ENCODE results near the gene KCNIP4.

The KCNIP4 gene

DNA sequence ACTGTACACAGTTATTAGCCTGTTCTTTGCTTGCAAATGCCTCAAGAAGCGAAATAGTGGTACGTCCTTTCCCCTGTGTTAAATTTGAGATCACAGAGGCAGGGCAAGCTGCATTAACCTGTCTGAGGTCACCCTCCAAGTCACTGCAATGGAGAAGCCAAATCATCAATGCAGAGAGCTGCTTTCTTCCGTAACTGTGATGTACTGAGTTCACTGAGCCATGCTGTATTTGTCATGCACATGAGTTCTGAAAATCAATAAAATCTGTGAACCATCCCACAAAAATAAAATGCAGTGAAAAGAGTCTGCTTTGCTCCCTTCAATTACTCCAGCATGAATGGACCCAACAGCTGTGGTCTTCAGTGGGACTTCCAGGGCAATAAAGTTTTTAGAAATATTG, 393.5 kb downstream of the KCNIP4 start:
- DNase-seq (ENCODE audit: low read depth), result no peak

DNA sequence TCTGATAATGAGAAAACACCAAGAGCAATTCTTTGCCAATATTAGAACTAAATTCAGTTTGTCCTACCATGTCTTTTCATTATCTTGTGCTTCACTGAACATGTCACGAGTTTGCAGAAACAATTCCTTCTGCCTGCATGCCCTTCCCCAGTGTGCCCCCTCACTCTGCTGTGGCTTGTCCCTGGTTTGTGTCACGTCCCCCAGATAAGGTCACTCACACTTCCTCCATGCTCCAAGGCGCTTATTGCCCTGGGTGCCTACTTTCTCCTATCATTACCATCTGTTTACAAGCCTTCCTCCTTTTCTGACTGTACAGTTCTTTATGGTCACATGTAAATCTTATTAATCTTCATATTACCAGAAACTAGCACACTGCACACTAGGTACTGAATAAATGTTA, 394.1 kb downstream of the KCNIP4 start:
- DNase-seq (ENCODE audit: low read depth), result no peak

DNA sequence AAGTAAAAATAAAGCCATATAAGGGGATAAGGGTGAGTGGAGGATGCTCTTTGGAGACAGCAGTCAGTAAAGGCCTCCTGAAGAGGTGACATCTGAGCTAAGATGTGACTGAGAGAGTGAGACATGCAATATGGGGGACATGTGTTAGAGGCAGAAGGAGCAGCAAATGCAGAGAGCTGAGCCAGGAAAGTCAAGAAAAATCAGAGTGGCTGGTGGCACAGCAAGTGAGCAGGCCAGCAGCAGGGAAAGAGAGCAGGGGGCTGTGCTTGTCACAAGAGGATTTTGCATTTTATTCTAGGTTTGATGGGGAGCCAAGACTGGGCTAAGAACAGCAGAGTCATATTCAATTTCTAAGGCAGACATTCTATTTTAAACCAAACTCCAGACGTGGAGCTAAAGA, 394.5 kb downstream of the KCNIP4 start:
- no peak for DNase-seq (ENCODE audit: low read depth)

DNA sequence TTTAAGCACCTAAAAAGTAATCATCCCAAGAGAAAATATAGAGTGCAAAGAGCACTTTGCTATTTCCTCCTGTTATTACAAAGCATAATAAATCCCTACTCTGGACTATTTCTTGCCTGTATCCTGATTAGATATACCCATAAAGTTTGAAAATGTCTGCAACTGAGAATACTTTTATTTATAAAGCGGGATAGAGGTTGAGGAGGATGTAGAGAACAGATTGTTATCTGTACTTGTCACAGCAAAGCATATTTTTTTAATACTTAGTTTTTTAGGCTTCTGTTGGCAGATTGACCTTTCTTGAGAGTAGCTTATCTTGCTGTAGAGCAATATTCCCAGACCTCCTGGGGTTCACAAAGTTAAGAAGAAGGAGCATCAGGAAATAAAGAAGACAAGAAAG, 396.1 kb downstream of the KCNIP4 start:
- DNase-seq (ENCODE audit: low read depth), result no peak

DNA sequence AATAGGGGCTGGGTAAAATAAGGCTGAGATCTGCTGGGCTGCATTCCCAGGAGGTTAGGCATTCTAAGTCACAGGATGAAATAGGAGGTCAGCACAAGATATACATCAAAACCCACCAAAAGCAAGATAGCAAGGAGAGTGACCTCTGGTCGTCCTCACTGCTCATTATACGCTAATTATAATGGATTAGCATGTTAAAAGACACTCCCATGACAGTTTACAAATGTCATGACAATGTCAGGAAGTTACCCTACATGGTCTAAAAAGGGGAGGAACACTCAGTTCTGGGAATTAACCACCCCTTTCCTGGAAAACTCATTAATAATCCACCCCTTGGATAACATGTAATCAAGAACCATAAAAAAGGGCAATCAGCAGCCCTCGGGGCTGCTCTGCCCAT, 403.6 kb downstream of the KCNIP4 start:
- DNase-seq (ENCODE audit: low read depth), result no peak

DNA sequence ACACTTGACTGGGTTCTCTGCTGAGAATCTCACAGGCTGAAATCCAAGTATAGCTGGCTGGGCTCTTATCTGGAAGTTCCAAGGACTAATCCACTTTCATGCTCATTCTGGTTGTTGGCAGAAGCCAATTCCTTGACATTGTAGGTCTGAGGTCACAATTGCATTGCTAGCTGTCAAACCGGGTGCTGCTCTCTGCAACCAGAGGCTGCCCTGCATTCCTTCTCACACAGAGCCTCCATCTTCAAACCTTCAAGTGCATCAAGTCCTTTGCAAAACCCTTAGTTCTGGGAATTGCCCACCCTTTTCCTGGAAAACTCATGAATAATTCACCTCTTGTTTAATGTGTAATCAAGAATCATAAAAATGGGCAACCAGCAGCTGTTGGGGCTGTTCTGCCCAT, 404.2 kb downstream of the KCNIP4 start:
- no peak for DNase-seq (ENCODE audit: low read depth)

DNA sequence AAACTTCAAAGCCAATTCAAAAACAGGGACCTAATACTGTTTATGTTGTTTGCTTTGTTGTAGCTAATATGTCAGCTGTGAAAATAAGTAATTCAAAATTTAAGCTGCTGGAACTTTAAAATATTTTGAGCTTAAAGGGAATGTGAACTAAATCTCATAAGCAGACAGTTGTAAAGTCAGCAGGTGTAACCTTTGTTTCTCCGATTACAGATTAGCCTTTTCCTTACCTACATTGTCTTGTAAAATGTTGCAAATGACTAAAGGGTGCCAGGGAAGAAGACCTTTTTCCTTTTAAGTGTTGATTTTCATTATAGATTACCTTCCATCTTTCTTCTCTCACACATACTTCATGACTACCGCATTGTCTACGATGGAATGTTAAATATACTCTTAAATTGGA, 405.1 kb downstream of the KCNIP4 start:
- no peak for DNase-seq (ENCODE audit: low read depth)

DNA sequence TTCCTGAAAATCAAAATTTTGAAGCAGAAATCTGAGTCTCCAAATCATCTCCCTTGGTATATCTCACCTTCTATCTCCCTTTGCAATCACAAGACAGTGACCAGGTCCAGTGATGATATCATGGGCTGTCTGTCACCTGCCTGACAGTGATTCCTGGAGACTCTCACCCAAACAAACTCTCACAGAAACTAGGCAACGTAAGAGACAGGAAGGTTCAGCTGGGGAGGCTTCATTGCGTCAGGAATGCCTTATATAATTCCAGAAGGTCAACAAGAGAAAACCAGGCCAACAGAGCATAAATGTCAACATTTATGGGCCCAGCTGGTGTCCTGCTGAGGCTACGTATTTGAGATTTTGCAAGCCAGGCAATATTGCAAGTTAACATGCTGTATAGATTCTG, 412.7 kb downstream of the KCNIP4 start:
- no peak for DNase-seq (ENCODE audit: low read depth)

DNA sequence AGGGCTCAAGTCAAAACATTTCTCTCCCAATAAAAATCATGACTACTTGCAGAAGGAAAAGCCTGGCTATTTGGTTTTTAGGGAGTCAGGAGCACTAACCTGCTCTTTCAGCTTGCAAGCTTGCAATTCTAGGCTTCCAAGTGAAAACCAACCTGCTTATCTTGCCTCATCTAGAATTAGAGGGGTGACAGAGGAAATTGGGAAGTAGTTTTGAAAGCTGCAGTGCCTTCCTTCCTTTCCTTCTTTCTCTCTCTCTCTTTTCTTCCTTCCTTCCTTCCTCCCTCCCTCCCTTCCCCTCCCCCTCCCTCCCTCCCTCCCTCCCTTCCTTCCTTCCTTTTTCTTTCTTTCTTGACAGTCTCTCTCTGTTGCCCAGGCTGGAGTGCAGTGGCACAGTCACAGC, 417.5 kb downstream of the KCNIP4 start:
- DNase-seq (ENCODE audit: low read depth), result no peak

DNA sequence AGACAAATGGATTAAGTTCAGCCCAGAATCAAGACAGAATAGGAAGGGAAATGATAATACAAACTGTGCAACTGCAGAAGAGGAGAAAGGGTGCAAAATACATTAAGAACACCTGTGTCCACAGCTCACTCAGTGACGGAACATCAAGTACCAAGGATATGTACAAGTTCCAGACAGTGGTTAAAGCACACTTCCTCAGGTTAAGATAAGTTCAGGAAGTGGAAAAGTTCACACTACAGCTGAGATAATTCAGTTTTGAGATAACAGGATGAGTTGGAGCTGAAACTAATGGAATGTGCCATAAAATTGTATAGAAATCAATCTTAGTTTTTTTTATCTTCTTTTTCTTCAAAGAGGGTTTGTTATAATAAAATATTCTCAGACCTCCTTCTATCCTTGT, 419.4 kb downstream of the KCNIP4 start:
- DNase-seq (ENCODE audit: low read depth), result no peak

DNA sequence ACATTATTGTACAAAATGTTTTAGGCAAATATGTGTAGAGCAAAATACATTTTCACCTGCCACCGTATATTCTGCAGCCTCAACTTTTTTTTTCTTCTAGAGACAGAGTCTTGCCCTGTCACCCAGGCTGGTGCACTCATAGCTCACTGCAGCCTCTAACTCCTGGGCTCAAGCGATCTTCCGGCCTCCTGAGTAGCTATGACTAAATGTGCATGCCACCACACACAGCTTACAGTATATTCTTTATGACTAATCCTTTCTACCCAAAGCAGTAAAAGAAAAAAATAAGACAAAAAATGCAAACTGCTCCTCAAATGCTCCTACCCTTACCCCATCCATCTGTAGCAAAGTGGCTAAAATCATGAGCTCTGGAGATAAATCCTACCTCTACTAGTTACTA, 426.3 kb downstream of the KCNIP4 start:
- no peak for DNase-seq (ENCODE audit: low read depth)

DNA sequence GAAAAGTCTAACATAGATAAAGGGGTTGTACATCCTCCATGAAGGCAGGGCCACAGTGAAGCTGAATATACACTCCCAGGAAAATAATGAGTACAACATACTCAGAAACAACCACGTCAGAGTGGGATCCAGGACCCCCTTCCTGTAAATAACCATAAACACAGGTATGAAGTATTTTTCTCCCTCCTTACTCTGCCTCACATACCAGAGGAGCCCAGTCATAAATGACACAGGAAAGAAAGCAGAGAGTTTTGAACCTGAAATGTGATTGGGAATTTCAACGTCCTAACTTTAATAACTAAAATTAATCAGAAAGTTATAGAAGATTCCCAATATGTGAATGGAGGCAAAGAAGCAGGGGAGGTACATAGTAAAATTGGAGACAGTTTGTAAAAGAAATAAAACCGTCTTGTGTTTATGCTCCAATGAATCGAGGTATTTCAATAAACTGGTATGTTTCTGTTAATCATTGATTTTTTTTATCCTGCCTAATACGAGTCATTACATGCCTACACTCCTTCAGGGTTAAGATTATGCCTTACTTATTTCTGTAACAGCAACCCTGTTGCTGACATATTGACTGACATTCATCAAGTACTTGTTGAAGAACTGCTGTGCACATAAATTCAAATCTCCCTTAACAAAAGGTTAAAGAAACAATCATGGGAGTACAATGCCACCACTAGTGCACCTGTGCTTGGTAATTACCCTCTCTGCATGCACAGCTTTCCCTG, 431.3 kb downstream of the KCNIP4 start:
- DNase-seq (ENCODE audit: low read depth), result no peak

DNA sequence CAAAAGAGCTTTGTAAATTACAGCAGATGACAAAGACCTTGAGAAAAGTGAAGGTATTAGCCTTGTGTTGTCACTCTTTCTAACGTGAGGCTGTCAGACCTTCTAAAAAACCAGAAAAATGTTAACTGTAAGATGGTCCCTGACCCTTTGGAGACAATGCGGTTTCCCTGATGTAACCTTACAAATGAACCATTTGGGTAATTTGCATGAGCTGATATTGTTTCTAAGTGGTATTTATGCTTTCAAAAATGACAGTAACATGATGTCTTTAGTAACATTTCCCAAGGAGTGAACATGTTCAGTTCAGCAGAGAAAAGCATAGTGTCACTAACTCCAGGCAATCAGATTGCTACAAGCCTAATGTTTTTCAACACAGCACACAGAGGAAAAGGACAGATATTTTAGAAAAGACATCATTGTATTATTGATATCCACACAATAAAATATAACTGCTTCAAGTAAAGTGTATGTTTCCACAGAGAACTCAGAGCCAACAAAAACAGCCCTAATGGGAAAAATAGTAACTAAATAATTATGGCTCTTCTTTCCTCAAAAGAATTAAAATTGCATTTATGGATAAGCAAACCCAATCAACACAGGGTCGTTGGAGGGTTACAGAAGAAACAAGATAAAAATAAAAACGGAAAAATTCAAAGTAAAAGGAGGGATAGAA, 434.4 kb downstream of the KCNIP4 start:
- DNase-seq (ENCODE audit: low read depth), result no peak

DNA sequence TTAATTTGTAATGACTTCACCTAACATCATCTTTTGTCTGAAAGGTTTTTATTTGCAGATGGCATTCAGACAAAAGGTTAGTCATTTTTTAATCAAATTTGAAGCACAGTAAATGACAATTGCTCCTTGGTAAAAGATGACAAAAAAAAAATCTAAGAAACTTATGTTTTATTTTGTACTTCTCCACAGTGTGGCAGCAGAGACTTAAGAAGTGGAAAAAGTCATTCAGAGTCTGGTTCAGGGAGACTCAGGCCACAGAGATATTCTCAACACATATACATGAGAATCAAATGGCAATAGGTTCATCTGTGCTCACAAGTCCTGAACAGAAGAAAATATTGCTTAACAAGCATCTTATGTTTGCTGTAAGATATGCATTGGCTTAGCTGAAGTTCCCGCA, 436.2 kb downstream of the KCNIP4 start:
- DNase-seq (ENCODE audit: low read depth), result no peak

DNA sequence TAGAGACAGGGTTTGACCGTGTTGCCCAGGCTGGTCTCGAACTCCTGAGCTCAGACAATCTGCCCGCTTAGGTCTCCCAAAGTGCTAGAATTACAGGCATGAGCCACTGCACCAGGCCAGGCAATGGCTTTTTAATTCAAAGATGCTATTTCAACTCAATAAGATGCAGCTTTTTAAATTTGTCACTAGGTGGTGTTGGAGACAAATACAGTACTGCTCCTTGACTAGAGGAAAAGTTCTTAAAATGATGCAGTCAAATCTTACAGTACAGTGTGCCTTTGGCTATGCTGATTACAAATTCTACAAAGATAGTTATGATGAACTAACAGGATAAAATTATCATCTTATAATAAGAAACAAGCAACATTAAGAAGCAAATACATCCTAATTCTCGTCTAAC, 441.1 kb downstream of the KCNIP4 start:
- DNase-seq (ENCODE audit: low read depth), result no peak

DNA sequence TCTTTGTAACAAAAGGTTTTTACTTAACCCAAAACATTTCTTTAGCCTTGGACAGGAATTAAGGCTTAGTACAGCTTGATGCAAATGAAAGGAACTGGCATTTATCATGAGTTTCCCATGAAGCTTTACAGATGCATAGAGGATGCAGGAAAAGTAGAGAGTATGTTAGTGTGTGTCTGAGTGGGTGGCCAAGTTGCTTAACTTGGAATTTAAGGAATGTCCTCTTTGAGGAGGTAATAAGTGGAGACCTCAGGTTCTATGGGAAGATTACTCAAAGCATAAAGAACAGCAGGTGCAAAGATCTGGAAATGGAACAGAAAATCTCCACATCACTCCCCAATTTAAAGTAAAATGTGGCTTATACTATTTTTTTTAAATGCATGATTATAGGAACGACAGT, 457.9 kb downstream of the KCNIP4 start:
- DNase-seq (ENCODE audit: low read depth), result no peak

DNA sequence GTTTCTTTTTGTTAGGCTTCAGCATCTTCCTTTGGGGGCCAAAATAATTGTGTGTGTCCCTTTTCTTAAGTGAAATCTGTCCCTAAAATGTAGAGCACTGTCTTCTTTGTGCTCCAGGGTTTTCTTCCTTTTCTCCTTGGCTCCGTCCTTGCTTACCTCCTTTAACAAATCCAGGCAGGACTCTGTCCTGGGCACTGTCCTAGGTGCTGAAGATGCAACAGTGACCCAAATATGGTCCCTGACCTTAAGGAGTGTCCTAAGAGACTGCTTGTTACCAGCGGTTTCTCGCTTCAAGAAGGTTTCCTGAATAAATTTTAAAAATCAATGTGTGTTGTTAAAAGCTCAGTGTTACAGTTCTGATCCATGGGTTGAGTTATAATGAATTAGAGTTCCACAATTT, 471.8 kb downstream of the KCNIP4 start:
- no peak for DNase-seq (ENCODE audit: low read depth)

DNA sequence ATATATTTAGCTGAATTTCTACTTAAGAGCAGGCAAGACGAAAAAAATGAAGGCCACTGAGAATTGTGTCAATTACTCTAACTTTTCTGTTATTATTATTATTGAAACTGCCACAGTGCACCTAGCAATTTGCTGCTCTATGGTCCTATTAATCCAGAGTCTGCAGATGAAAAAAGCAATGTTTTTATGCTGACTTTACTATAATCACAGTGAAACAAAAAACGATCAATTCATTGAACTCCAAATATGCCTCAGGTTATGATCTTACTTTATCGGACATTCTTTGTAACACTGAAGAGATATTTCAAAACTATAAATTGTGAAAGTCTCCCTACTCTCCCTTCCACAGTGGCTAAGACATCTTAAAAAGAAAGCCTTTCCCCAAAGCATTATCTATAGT, 474.4 kb downstream of the KCNIP4 start:
- DNase-seq (ENCODE audit: low read depth), result no peak

DNA sequence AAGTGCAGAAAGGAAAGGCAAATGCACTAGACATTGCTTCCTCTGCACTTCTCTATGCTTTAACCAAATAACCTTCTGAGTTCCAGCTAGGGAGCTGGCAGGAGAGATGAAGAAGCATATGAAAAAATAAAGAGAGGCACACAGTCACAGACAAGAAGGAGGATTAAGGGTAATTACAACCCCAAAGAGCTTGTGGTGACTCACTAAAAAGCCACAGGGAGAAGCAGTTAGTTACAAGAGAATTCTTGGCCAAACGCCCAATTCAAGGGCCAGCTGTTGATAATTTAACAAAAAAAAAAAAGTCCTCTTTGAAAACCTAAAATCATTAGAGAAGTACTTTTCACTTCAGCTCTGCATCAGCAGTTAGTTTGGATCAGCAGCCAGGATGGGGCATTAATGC, 478.0 kb downstream of the KCNIP4 start:
- no peak for DNase-seq (ENCODE audit: low read depth)

DNA sequence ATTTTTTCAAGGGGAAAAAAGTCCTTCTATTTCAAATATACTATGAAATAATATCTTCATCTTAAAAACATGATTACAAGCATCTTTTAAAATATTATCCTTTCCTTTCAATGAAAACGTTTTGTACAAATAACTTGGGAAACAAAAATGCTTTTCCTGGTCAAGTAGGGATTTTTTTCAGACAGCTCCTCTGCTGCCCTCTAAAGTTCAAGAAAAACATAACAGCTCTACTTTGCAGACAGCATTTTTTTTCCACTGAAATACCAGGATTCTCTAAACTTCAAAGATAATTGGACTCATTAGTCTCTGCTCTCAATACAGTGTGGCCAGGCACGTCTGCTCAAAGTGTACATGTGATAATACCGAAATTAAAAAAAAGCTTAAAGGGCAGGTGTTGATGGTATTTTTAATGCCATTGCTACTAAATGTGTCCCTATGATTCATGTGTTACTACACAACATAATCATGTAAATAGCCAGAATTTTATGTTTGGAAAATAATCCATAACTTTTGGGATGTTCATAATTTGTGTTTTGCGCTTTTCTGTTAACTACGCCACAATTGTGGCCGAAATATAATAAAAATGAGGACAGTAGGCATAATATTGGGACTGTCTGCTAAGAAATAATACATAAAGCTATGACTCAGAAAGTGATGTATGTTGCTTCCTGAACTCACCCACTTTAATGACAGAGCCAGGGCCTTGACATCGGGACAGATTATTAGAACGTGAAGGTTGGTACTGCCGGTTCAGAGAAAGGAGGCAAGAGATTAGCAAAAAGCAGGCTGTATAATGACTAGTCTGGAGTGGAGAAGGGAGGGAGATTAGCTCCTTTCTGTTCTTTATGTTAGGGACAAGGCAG, 478.9 kb downstream of the KCNIP4 start:
- DNase-seq (ENCODE audit: low read depth), result no peak

DNA sequence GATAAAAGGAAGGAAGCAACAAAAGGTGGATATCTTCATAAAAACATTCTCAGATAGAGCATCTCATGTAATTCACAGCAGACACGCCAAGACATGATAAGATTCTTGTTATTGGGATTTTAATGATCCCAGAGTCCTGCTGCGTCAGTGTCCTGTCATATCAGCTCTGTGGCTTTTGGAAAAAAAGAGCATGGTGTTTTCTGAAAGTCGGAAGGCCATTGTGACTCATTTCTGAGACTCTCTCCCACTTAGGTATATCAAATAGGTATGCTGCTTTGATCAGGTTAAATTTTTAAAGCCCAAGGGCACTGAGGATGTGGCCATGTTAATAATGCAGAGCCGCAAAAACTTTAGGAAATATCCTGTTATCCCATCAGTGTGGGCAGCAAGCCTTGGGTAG, 481.0 kb downstream of the KCNIP4 start:
- no peak for DNase-seq (ENCODE audit: low read depth)

DNA sequence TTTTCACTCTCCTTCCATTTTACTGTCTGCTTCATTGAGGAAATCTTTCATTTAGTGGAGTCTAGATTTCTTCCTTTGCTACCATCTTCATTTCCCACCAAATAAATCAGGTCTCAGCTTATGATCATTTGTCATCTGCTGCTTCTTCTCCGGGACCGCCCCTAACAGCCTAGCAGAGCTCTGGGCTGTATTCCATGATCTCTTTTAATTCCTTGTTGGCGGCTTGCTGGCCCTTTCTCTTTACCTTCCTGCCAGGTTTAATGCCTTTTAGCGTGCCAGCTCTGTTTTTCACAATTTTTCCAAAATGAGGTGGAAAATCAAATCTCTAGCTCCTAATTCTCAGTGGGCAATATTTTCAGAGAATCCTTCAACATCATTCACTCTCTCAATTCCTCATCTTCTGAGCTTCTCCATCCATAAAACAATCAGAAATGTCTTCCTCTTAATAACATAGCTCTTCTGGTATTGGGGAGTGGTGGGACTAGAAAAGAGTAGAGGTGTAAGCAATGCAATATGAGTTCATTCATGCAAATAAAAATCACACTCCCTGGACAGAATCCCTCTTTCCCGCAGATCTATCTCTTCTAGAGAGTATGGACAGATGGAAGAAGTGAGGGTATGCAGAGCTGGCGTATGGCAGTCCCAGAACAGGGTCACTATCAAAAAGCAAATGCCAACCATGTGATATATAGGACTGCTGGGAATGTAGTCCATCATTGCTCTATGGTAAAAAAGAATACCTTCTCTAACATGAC, 491.3 kb downstream of the KCNIP4 start:
- DNase-seq (ENCODE audit: low read depth), result no peak

All from activated T-cell treated with anti-CD3 and anti-CD28 coated beads for 1 hour (primary cell).